ENCODE results near the gene CHRNA7.

Gene CHRNA7

GRCh38 chr15:32106401-32107381, 76.4 kb downstream of the CHRNA7 start:
- H3K4me3 ChIP-seq (ENCODE audit: low read length) = no peak overlapping the region
- TF ChIP-seq CTCF (conservative IDR thresholded peaks at IDR 0.05; ENCODE audit: low read depth, low read length) = no peak
- no peak for DNase-seq (ENCODE audit: low read depth)

- no peak for TF ChIP-seq CTCF (conservative IDR thresholded peaks at IDR 0.05; ENCODE audit: low read depth, low read length)
- H3K4me3 ChIP-seq (ENCODE audit: low read length) = no peak overlapping the region
- DNase-seq (ENCODE audit: low read depth) = no peak
Measured at GRCh38 chr15:32107477-32108080, 77.3 kb downstream of the CHRNA7 start.

- DNase-seq (ENCODE audit: low read depth) = no peak
- no peak for TF ChIP-seq CTCF (conservative IDR thresholded peaks at IDR 0.05; ENCODE audit: low read depth, low read length)
- no peak overlapping the region for H3K4me3 ChIP-seq (ENCODE audit: low read length)
Measured at GRCh38 chr15:32108661-32109060, 78.3 kb downstream of the CHRNA7 start.

- no peak for DNase-seq (ENCODE audit: low read depth)
- TF ChIP-seq CTCF (conservative IDR thresholded peaks at IDR 0.05; ENCODE audit: low read depth, low read length) = no peak
- H3K4me3 ChIP-seq (ENCODE audit: low read length) = no peak overlapping the region
Measured at GRCh38 chr15:32112101-32112500, 81.8 kb downstream of the CHRNA7 start.

- no peak for DNase-seq (ENCODE audit: low read depth)
- H3K4me3 ChIP-seq (ENCODE audit: low read length) = no peak overlapping the region
- TF ChIP-seq CTCF (conservative IDR thresholded peaks at IDR 0.05; ENCODE audit: low read depth, low read length) = no peak
Measured at GRCh38 chr15:32113224-32113623, 82.9 kb downstream of the CHRNA7 start.

GRCh38 chr15:32117122-32117521, 86.8 kb downstream of the CHRNA7 start:
- H3K4me3 ChIP-seq (ENCODE audit: low read length) = no peak overlapping the region
- no peak for DNase-seq (ENCODE audit: low read depth)
- TF ChIP-seq CTCF (conservative IDR thresholded peaks at IDR 0.05; ENCODE audit: low read depth, low read length) = no peak
